Nephron progenitor cell (in vitro differentiated cells): Measurements from ENCODE around the gene RNF222.

ENCODE experiments used
- DNase-seq: peaks from one replicate; pipeline ENCODE4 v3.0.0; 2021
- H3K27ac Mint-ChIP-seq: 2 replicates; pipeline ENCODE4 v1.8.0; 2021; ENCODE audit warnings: mild to moderate bottlenecking, moderate library complexity, mixed read lengths
- H3K27me3 Mint-ChIP-seq: 2 replicates; pipeline ENCODE4 v1.8.0; 2021; ENCODE audit warnings: mild to moderate bottlenecking, low read depth, mixed read lengths; ENCODE audit not compliant: poor library complexity
- H3K36me3 Mint-ChIP-seq: 2 replicates; pipeline ENCODE4 v1.8.0; 2021; ENCODE audit warnings: low read depth, mixed read lengths
- H3K4me1 Mint-ChIP-seq: 2 replicates; pipeline ENCODE4 v1.8.0; 2021; ENCODE audit warnings: mixed read lengths
- H3K4me3 Mint-ChIP-seq: 2 replicates; pipeline ENCODE4 v1.8.0; 2021; ENCODE audit warnings: mild to moderate bottlenecking, moderate library complexity, mixed read lengths
- H3K9me3 Mint-ChIP-seq: 2 replicates; pipeline ENCODE4 v1.8.0; 2021; ENCODE audit warnings: mild to moderate bottlenecking, moderate library complexity, mixed read lengths
- TF ChIP-seq, protein P1 (sequence below): fragments of 200-600 bp; sonication (generic); IDR thresholded peaks from 2 replicates; pipeline ENCODE4 v1.5.0; 2021; ENCODE audit warnings: antibody characterized with exemption

The RNF222 gene

DNA sequence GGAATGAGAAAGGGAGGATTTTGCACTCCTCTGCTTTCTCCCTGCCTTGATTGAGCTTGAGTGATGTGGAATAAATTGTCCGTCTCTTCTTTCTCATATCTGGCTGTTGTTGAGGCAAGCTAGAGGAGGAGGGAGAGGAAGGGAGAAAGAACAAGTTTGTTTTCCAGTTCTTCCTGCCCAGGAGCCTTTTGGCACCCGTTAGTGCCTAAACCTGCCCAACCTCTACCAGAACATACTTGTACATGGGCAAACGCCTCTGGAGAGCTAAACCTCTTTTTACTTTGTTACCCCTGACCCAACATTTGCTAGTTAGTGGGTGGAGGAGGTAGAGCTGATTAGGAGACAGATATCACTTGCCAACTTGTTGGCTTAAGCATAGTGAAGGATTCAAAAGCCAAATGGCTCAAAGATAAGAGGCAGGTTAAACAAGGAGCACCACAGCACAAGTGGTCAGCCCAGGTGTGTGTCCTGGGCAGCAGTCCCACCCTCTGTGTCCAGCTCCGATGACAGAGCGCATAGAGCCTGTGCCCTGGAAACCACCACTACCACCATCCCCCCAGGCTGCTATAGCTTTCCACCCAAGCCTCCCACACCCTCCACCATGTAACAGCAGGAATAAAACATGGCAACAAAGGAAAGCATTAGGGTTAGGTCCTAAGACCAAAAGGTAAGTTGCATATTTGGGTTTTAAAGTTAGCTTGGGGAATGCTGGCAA lies 51.5 kb downstream of the RNF222 start:
- no peak for DNase-seq
- no peaks in the 10 kb centered on the region for H3K36me3 Mint-ChIP-seq
- H3K27ac Mint-ChIP-seq = no peak overlapping the region
- TF ChIP-seq, protein P1, sequence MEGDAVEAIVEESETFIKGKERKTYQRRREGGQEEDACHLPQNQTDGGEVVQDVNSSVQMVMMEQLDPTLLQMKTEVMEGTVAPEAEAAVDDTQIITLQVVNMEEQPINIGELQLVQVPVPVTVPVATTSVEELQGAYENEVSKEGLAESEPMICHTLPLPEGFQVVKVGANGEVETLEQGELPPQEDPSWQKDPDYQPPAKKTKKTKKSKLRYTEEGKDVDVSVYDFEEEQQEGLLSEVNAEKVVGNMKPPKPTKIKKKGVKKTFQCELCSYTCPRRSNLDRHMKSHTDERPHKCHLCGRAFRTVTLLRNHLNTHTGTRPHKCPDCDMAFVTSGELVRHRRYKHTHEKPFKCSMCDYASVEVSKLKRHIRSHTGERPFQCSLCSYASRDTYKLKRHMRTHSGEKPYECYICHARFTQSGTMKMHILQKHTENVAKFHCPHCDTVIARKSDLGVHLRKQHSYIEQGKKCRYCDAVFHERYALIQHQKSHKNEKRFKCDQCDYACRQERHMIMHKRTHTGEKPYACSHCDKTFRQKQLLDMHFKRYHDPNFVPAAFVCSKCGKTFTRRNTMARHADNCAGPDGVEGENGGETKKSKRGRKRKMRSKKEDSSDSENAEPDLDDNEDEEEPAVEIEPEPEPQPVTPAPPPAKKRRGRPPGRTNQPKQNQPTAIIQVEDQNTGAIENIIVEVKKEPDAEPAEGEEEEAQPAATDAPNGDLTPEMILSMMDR = no peak
- H3K9me3 Mint-ChIP-seq = no peaks in the 10 kb centered on the region
- no peak overlapping the region for H3K4me3 Mint-ChIP-seq
- no peaks in the 10 kb centered on the region for H3K27me3 Mint-ChIP-seq
- peaks cover 12% of the 10 kb centered on the region for H3K4me1 Mint-ChIP-seq

DNA sequence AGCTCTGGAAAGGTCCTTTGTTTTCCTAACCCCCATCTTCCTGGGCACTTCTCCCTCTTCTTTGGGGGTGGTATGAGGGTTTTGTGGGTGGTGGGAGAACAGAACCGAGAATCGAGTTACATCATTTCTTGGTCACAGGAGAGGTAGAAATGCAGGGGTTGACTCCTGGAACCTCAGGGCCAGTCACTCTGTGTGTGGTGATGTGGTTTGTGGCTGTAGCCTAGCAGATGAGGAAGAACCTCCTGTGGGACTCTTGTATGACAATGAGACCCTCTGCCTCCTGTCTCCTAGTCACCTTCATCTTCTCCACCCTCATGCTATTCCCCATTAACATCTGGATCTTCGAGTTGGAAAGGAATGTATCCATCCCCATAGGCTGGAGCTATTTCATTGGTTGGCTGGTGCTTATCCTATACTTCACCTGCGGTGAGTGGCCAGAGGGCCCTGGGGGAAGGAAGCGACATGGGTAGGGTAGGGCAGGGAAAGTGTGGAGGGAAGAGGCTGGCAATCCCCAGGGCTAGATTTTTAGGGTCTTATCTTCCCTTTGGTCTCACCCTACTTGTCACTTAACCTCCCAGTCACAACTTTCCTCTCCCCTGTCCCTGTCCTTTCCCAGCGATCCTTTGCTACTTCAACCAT lies 52.5 kb downstream of the RNF222 start:
- TF ChIP-seq, protein P1 = no peak
- no peaks in the 10 kb centered on the region for H3K36me3 Mint-ChIP-seq
- H3K9me3 Mint-ChIP-seq = no peaks in the 10 kb centered on the region
- H3K27me3 Mint-ChIP-seq = no peaks in the 10 kb centered on the region
- H3K27ac Mint-ChIP-seq = peak overlapping the region; percentile 93
- no peak overlapping the region for H3K4me3 Mint-ChIP-seq
- no peak for DNase-seq
- peaks cover 12% of the 10 kb centered on the region for H3K4me1 Mint-ChIP-seq

DNA sequence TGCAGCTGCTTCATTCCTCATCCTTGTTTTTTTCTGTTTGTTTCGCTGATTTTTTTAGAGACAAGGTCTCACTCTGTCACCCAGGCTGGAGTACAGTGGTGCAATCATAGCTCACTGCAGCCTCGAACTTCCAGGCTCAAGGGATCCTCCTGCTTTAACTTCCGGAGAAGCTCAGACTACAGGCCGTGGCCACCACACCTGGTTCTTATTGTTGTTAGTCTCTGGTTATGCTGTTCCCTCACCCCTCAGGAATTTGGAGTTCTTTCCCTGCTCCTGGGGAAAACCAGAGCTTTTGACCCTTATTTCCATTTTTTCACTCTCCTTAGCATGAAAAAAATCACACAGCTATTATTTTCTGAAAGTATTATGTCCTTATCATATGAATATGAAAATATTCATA lies 56.2 kb downstream of the RNF222 start:
- Mint-ChIP-seq H3K9me3 (no peaks in the 10 kb centered on the region), H3K4me1 (peaks cover 26% of the 10 kb centered on the region), H3K4me3 (no peak overlapping the region), H3K27ac (no peak overlapping the region), H3K27me3 (peaks cover 4% of the 10 kb centered on the region), H3K36me3 (no peaks in the 10 kb centered on the region)
- no peak for DNase-seq
- TF ChIP-seq, protein P1 = no peak
